Limb (tissue), 2 donors: ENCODE measurements around the gene ZNF740.
"Not testable (repeated sequence)": the region's sequence is repeated elsewhere in the genome, so short reads cannot be mapped to it uniquely, and the experiment has no call there.

Experiments
- DNase-seq, 2 donors: peaks; one replicate each; pipeline ENCODE4 v3.0.0-alpha.2; 2016; ENCODE audit errors: extremely low spot score in 2 of 2

The ZNF740 gene

DNA sequence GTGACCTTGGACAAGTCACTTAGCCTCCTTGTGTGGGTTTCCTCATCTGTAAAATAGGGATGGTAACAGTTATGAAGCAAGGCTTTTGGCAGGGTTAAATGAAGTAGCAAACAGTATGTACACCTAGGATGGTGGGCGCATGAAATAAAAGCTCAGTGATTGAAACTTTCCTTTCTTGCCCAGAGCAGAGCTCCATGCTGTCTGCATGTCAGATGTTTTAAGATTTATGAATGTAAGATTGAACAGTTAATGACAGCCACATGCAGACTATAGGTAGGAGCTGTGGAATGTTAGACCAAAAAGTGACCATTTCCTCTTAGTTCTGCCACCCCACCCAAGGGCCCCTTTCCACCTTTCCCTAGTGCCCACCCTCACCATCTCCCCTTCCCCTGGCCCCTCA lies 14.5 kb downstream of the ZNF740 start:
- DNase-seq: no peak

DNA sequence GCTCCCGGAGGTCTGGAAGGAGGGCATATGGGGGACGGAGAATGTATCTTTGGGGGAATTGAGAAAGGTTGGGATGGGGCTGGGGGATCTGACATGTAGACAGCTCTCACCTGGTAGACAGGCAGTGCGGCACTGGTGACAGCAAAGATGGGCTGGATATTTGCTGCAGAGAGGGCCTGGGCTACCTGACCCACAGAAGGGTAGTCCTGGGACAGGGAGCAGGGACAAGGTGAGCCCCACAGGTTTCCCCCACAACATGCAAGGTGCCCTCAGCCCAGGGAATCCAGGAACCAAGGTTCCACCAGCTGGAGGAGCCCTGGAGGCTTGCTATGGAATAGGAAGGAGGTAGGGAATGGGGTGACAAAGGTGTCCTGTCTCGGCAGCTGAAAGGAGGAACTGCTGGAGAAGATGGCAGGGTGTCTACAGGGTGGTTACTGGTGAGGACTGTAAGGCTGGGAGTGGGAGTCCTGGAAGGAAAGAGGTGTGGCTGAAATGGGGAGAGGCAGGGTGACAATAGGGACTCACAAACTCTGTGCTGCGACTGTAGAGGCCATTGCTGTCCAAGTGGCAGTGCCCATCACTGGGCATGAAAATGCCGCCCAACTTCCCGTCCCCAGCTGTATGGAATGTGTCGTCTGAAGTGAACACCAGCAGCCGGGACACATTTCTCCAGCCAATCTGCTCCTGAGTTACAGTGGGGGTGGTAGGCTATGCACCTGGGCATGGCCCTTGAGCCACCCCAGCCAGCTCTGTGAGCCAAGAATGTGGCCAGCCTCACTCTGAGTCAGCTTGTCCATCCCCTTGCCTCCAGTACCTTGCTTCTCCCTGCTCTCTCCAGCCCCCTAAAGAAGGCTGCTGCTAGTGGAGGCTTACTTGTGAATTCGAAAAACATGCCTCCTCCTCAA lies 15.2 kb downstream of the ZNF740 start:
- DNase-seq: no peak

DNA sequence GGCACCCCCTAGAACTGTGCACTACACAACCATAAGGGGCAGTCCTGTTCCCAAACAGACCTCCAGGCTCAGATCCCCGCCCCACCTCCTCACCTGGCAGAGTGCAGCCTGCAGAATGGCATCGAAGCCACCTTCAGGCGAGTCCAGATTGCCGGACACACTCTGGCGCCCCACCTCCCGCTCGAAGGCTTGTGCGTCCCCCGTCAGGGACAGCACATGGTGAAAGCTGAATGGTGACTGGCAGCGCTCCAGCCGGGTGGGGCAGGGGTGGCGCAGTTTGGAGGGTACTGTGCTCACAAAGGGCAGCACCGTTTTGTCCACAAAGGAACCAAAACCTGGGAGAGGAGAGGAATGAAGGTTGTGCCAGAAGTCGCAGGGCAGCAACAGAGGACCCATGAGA lies 16.0 kb downstream of the ZNF740 start:
- no peak for DNase-seq

DNA sequence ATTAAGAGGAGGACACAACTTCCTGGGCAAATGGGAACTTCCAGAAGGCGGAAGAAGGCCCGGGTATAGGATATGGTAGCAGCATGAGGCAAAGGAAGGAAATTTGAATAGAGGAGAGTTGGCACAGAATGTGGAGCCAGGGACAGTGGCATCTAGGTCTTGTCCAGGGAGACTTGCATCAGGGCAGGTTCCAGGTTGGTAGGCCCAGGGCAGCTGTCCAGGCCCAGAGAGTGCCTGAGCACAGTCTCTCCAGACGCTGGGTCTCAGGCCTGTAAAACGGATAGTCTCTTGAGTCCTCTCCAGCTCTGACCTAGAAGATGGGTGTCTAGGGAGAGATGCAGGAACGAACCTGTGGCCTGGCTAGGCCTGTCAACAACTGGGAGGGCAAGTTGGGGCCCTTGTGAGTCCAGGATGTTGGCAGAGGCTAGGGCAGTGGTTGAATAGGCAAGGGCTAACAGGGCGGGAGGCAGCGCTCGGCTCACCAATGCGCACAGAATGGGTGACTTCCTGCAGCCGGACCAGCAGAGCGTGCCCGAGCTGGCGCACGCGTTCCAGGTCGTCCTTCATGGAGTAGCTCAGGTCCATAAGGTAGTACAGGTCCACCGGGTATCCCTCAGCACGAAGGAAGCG lies 16.6 kb downstream of the ZNF740 start:
- DNase-seq: no peak

GRCh38 chr12:53198486-53199110 lies 18.1 kb downstream of the ZNF740 start:
- no peak for DNase-seq

- DNase-seq: no peak
These were observed 19.2 kb downstream of the ZNF740 start for GRCh38 chr12:53199700-53200099.

GRCh38 chr12:53200107-53200457 lies 19.6 kb downstream of the ZNF740 start:
- no peak for DNase-seq

- no peak for DNase-seq
These were observed 20.1 kb downstream of the ZNF740 start for GRCh38 chr12:53200458-53201176.

DNA sequence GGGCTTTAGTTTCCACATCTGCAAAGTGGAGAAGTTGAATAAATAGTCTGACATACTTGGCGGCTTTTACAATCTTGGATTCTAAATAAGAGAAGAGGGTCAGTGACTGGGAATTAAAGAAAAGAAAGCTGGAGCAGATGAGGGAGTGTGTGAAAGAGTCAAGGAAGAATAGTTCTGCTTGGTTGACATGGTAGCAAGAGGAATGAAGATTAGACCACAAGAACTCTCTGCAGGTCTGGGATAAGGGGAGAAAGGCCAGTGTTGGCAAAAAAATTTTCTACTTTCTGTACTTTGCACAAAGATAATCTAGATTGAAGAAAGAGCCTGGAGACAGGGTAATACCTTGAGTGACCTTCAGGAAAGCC lies 20.6 kb downstream of the ZNF740 start:
- no peak for DNase-seq

DNA sequence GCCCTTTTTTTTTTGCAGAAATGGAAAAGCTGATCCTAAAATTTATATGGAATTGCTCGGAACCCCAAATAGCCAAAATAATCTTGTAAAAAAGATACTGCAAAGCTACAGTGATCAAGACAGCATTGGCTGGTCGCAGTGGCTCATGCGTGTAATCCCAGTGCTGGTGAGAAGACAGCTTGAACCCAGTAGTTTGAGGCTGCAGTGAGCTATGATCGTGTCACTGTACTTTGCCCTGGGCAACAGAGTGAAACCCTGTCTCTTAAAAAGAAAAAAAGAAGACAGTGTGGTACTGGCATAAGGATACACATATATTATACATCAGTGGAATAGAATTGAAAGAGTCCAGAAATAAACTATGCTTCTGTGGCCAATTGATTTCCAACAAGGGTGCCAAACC lies 21.1 kb downstream of the ZNF740 start:
- DNase-seq: no peak

- not testable (repeated sequence) for DNase-seq
These were observed 21.8 kb downstream of the ZNF740 start for GRCh38 chr12:53202316-53202715.

DNA sequence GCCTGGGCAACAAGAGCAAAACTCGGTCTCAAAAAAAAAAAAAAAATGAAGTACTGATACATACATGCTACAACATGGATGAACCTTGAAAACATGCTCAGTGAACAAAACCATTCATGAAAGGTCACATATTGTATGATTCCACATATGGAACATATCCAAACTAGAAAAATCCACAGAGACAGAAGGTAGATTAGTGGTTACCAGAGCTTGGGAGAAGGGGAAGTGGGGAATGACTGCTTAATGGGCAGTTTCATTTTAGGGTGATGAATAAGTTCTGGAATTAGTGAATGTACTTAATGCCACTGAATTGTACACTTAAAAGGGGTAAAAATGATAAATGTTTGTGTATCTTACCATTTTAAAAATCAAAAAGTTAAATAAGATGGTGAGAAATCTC lies 23.8 kb downstream of the ZNF740 start:
- DNase-seq: no peak

DNA sequence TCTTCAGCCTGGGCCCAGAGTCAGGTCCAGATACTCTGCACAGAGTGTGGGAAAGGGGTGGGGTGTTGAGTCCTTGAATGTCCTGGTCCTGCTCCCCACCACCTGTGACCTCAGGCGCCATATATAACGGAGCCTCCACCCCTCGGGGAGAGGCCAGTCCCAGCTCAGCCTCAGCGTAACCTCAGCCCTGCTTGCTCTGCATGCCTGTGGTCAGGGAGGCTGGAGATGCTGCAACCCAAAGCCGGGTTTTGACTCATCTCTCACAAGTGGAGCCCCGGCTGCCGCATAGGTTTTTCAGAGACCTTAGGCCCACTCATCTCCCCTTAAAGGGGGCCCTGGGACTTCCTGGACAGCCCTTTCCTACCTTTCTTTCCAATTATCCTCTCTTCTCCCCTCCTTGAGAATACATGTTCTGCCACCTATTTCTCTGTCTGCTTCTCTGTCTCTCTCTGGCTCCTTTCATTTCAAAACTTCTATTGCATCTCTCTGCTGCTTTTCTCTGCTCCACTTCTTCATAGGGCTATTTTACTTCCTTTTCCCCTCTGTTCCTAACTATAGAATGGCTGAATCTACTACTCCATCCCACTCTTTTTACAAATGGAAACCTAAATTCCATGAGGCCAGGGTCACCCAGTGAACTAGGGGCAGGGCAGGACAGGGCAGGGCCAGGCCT lies 25.4 kb downstream of the ZNF740 start:
- no peak for DNase-seq

- DNase-seq: no peak
These were observed 26.5 kb downstream of the ZNF740 start, which contains the start of gene ITGB7 for GRCh38 chr12:53207042-53207441. Gene ITGB7, minus strand, starts transcription at chr12:53207251. Its CDS starts 6,808 bp downstream, at chr12:53200443.

DNA sequence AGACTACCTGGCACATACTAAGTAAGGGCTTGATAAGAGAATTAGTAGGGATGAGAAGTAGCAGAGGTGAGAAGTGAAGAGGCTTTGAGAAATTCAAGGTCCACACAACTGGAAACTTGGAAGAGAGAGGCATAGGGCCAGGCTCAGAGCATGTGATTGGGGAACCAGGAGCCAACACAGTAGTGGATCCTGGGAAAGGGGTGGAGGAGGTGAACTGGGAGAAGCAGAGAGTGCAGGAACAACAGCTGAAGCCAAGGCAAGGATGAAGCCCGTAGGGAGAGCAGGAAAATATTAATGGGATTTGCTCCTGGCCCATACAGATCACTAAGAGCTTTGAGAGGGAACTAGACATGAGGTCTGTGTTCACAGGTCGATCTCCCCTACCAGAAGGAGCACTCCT lies 27.9 kb downstream of the ZNF740 start:
- DNase-seq: no peak

DNA sequence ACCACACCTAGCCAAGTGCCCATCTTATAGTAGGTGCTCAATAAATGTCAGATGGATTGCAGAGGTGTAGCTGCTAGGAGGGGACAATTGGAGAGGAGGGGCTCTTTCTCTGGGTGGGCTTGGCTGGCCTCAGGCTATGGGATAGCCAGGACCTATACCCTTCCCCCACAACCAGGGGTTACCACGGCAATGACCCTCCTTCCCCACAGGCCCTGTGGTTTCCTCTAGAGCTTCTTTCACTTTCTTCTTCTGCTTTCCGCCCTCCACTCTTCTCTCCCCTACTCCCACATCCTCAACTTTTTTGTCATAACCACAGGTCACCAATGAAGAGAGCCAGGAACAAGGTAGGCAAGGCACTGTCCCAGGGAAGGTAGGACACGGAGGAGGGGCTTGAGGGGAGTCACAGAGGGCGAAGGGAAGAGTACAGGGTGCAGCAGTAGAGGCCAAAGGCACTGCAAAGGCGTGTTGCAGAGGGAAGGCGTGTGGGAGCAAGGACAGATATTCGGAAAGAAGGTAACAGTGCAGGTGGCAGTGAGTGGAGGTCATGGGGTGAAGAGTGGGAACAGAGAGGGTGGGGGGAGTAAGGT lies 28.4 kb downstream of the ZNF740 start:
- no peak for DNase-seq

DNA sequence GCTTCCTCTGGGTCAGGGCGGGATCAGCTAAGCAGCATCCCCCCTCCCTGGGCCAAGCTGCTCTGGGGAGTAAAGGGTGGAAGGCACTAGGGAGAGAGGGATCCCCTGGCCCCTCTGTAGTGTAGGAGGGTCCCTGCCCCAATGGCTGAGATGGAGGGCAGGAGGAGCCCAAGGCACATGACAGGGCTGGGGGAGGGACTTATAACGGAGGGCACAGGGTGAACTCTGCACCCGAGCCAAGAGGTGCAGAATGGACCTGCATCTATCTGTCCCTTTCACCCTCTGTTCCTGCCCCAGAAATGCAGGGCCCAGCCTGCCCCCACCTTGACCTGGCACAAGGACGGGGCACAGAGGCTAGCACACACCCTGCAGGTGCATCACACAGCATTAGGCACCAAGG lies 30.3 kb downstream of the ZNF740 start:
- no peak for DNase-seq

- DNase-seq: no peak
These were observed 31.2 kb downstream of the ZNF740 start for GRCh38 chr12:53211476-53212381.

DNA sequence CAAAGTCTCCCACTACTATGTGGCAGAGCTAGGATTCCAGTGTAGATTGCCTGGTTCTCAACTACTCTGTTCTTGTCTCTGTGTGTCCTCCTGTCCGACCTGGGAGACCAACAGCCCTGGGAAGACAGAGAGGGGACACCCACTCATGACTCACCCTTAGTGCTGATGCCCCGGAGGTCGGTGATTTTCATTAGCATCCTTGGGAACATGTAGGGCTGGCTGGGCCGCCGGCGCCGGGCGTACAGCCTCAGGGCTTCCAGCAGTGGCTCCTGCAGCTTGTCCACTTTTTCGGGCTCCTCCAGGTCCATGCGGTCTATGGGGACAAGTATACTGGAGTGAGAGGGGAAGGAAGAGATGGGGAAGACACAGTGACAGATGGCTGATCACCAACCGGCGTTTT lies 32.4 kb downstream of the ZNF740 start:
- no peak for DNase-seq

- DNase-seq: peak; percentile 69 to 91
These were observed 32.8 kb downstream of the ZNF740 start for GRCh38 chr12:53213348-53213747.
